Ascending aorta (tissue), 2 donors: Measurements from ENCODE around the gene CELSR1. TPM values are rescaled to one million over a fixed set of nuclear protein-coding genes. Genes with fewer than 3 reads are reported as not detected.

Source experiments
- DNase-seq, 2 donors: peaks; one replicate each; pipeline ENCODE4 v3.0.0-alpha.2; 2019; ENCODE audit warnings: low spot score in 2 of 2
- H3K27ac ChIP-seq, 2 donors: fragments of 200-600 bp; sonication (generic); one replicate each; pipeline ENCODE4 v1.5.1; 2016 to 2017; ENCODE audit warnings: mild to moderate bottlenecking in 1 of 2
- H3K27me3 ChIP-seq: fragments of 200-600 bp; sonication (generic); one replicate; pipeline ENCODE4 v1.5.1; 2017
- H3K36me3 ChIP-seq, 2 donors: fragments of 200-600 bp; sonication (generic); one replicate each; pipeline ENCODE4 v1.5.1; 2016
- H3K4me1 ChIP-seq, 2 donors: fragments of 200-600 bp; sonication (generic); one replicate each; pipeline ENCODE4 v1.5.1; 2016 to 2017; ENCODE audit warnings: mild to moderate bottlenecking in 1 of 2
- H3K4me3 ChIP-seq, 2 donors: fragments of 200-600 bp; sonication (generic); one replicate each; pipeline ENCODE4 v1.5.1; 2016 to 2017; ENCODE audit warnings: mild to moderate bottlenecking in 1 of 2
- H3K9me3 ChIP-seq, 2 donors: fragments of 200-600 bp; sonication (generic); one replicate each; pipeline ENCODE4 v1.5.1; 2016
- intact Hi-C: fragments of 100-400 bp; cut with DNase I; formaldehyde crosslinking; loops from one replicate; pipeline ENCODE4 v1.15.1; 2023
- total RNA-seq: library from RNA; depleted of rRNA; stranded (reverse); fragments of >200 nt; gene quantifications from one replicate; pipeline ENCODE4 v1.1.0, GENCODE V29; 2016
- TF ChIP-seq, protein P1 (sequence below), 3 experiments: fragments of 200-600 bp in 2 of 3; fragments of 450-650 bp in 1 of 3; sonication (generic) in 2 of 3; IDR thresholded peaks; one replicate each; pipeline ENCODE4 v1.5.1; 2016 to 2019; ENCODE audit warnings: antibody characterized with exemption in 3 of 3, mild to moderate bottlenecking in 1 of 3, moderate library complexity in 1 of 3

CELSR1 gene
- total RNA-seq, 1 donor from 2014 or later, result 10.5 TPM

DNA sequence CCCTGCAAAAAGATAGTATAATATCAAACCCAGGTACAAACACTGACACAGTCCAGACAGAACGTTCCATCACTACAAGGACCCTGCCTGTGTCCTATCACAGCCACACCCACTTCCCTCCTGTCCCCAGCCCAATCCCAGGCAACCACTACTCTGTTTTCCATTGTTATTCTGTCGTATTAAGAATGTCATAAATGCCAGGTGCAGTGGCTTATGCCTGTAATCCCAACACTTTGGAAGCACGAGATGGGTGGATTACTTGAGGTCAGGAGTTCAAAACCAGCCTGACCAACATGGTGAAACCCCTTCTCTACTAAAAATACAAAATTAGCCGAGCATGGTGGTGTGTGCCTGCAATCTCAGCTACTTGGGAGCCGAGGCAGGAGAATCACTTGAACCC, 112.9 kb downstream of the CELSR1 start:
- Histone ChIP-seq H3K4me3 (no peak overlapping the region), H3K4me1 (no peaks in the 10 kb centered on the region), H3K27ac (no peak overlapping the region), H3K9me3 (no peaks in the 10 kb centered on the region), H3K36me3 (no peaks in the 10 kb centered on the region), H3K27me3 (no peaks in the 10 kb centered on the region)
- TF ChIP-seq, protein P1, sequence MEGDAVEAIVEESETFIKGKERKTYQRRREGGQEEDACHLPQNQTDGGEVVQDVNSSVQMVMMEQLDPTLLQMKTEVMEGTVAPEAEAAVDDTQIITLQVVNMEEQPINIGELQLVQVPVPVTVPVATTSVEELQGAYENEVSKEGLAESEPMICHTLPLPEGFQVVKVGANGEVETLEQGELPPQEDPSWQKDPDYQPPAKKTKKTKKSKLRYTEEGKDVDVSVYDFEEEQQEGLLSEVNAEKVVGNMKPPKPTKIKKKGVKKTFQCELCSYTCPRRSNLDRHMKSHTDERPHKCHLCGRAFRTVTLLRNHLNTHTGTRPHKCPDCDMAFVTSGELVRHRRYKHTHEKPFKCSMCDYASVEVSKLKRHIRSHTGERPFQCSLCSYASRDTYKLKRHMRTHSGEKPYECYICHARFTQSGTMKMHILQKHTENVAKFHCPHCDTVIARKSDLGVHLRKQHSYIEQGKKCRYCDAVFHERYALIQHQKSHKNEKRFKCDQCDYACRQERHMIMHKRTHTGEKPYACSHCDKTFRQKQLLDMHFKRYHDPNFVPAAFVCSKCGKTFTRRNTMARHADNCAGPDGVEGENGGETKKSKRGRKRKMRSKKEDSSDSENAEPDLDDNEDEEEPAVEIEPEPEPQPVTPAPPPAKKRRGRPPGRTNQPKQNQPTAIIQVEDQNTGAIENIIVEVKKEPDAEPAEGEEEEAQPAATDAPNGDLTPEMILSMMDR (IDR thresholded peaks at IDR 0.05), result no peak
- intact Hi-C loops, result no loop called here
- DNase-seq, result no peak

DNA sequence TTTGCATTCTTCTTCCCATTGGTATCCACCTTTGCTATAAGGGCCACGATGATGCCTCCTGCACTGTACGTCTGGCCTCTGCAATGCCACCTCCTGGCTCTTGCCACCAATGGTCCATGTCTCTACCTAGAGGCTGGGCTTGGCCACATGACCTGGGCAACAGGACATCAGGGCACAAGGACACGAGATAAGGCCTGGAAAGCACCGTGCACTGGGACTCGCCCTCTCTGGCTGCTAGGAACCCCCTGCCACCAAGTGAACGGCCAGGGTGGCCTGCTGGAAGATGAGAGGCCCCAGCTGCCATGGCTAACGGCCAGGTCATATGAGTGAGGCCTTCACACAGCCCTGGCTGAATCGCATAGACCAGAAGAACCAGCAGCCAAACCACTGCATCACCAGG, 114.5 kb downstream of the CELSR1 start:
- H3K27ac ChIP-seq, result no peak overlapping the region
- H3K27me3 ChIP-seq, result no peaks in the 10 kb centered on the region
- H3K4me3 ChIP-seq, result no peak overlapping the region
- no peaks in the 10 kb centered on the region for H3K9me3 ChIP-seq
- TF ChIP-seq, protein P1 (IDR thresholded peaks at IDR 0.05), result no peak
- DNase-seq, result no peak
- no peaks in the 10 kb centered on the region for H3K36me3 ChIP-seq
- intact Hi-C loops, result no loop called here
- H3K4me1 ChIP-seq, result no peaks in the 10 kb centered on the region

DNA sequence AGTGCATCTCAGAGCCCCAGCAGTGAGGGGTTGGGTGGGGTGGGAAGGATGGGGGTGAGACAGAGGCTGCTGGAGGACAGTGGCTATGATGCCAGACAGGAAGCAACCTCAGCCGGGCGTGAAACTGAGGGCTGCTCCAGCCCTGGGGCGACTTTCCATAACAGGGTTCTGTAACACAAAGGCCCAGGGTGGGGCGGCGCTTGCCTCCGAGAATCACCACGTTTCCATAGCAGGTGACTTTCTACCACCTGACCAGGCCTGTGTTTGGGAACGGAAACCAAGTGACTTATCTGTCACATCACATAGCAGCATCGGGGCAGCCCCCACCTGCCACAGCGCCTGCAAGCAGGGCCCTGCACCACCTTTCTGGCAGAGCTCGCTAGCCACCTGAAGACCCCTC, 116.2 kb downstream of the CELSR1 start:
- no peak overlapping the region for H3K4me3 ChIP-seq
- H3K27ac ChIP-seq, result no peak overlapping the region
- intact Hi-C loops, result no loop called here
- H3K36me3 ChIP-seq, result no peaks in the 10 kb centered on the region
- H3K4me1 ChIP-seq, result no peaks in the 10 kb centered on the region
- DNase-seq, result no peak
- H3K27me3 ChIP-seq, result no peaks in the 10 kb centered on the region
- no peaks in the 10 kb centered on the region for H3K9me3 ChIP-seq
- TF ChIP-seq, protein P1 (IDR thresholded peaks at IDR 0.05), result no peak

DNA sequence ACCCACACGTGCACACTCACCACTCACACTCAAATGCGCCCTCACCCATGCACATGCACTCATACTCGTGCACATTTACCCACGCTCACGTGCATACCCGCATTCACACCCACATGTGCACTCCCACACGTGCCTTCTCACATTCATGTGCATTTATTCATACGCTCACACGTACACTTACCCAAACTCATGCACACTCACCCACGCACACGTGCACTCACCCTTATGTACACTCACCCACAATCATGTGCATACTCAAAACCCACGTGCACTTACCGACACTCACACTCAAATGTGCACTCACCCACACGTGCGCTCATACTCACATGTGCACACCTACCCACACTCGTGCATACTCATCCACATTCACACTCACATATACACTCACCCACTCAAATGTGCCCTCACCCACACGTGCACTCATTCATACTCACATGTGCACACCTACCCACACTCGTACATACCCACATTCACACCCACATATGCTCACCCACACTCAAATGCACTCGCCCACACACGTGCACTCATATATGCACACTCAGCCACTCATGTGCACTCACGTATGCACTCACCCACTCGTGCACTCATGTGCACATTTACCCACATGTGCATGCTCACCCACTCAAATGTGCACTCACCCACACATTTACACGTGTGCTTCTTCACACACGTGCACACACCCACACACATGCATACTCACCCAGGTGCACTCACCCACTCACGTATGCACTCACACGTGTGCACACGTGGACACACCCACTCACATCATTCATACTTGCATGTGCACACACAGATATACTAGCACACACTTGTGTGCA, 117.5 kb downstream of the CELSR1 start:
- Histone ChIP-seq H3K36me3 (no peaks in the 10 kb centered on the region), H3K27me3 (no peaks in the 10 kb centered on the region), H3K4me3 (no peak overlapping the region), H3K27ac (no peak overlapping the region), H3K9me3 (no peaks in the 10 kb centered on the region), H3K4me1 (no peaks in the 10 kb centered on the region)
- no peak for DNase-seq
- intact Hi-C loops, result no loop called here
- TF ChIP-seq, protein P1 (IDR thresholded peaks at IDR 0.05), result no peak

DNA sequence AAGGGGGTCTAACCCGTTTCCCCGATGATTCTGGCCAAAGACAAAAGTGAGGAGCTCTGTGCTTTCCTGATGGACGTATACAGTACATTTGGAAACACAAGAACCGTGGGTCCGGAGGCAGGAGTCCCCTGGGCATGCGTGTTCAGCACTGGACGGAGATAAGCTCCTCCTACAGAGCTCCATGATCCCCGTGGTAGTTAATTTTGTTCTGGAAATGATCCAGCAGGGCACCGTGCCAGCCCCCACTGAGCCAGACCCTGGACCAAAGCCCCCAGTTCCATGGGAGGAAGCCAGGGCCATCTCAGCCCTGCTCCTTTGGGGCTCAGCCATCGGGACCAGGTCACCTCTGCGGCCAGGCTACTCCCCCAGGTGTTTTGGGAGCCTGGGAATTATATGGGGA, 118.6 kb downstream of the CELSR1 start:
- no peaks in the 10 kb centered on the region for H3K9me3 ChIP-seq
- H3K4me3 ChIP-seq, result no peak overlapping the region
- DNase-seq, result no peak
- no peaks in the 10 kb centered on the region for H3K27me3 ChIP-seq
- intact Hi-C loops, result no loop called here
- no peaks in the 10 kb centered on the region for H3K4me1 ChIP-seq
- TF ChIP-seq, protein P1 (IDR thresholded peaks at IDR 0.05), result no peak
- H3K36me3 ChIP-seq, result no peaks in the 10 kb centered on the region
- no peak overlapping the region for H3K27ac ChIP-seq
